ENCODE data around the gene ZAP70. TPM values are rescaled to one million over a fixed set of nuclear protein-coding genes. Genes with fewer than 3 reads are reported as not detected.

ZAP70 gene
- total and polyA plus RNA-seq, 2 donors from 2014 or later = 0.37 to 15.0 TPM

GRCh38 chr2:97751752-97752151 is 38.4 kb downstream of the ZAP70 start:
- H3K27me3 ChIP-seq (ENCODE audit: control insufficient read depth, insufficient read depth, low read length) = no peaks in the 10 kb centered on the region
- intact Hi-C loops (cut with DNase I) = no loop called here
- H3K4me1 ChIP-seq (ENCODE audit: control insufficient read depth in 2 of 3, insufficient read depth in 2 of 3, low read depth in 1 of 3, low read length in 3 of 3) = peaks cover 0 to under 1% (median 0%) of the 10 kb centered on the region in 3 donors
- DNase-seq (no peak), FAIRE-seq (no peak)
- H3K36me3 ChIP-seq (ENCODE audit: control insufficient read depth in 2 of 3, insufficient read depth in 3 of 3, low read length in 3 of 3) = peaks cover 2 to 12% (median 5%) of the 10 kb centered on the region in 3 donors
- no peak for TF ChIP-seq CTCF (IDR thresholded peaks at IDR 0.05; ENCODE audit: borderline replicate concordance, extremely low read depth, insufficient read depth)
- H3K9me3 ChIP-seq (ENCODE audit: control insufficient read depth in 2 of 3, insufficient read depth in 1 of 3, low read length in 3 of 3) = no peaks in the 10 kb centered on the region
- H3K9ac ChIP-seq (ENCODE audit: low read length in 3 of 3) = no peak overlapping the region
- H3K4me3 ChIP-seq (ENCODE audit: low read length in 3 of 3) = no peak overlapping the region
- H3K27ac ChIP-seq (ENCODE audit: low read depth in 2 of 2, low read length in 2 of 2) = no peak overlapping the region

- Histone ChIP-seq H3K9me3 (ENCODE audit: control insufficient read depth in 2 of 3, insufficient read depth in 1 of 3, low read length in 3 of 3) (no peaks in the 10 kb centered on the region), H3K4me3 (ENCODE audit: low read length in 3 of 3) (no peak overlapping the region), H3K27ac (ENCODE audit: low read depth in 2 of 2, low read length in 2 of 2) (no peak overlapping the region), H3K27me3 (ENCODE audit: control insufficient read depth, insufficient read depth, low read length) (no peaks in the 10 kb centered on the region), H3K4me1 (ENCODE audit: control insufficient read depth in 2 of 3, insufficient read depth in 2 of 3, low read depth in 1 of 3, low read length in 3 of 3) (no peaks in the 10 kb centered on the region), H3K36me3 (ENCODE audit: control insufficient read depth in 2 of 3, insufficient read depth in 3 of 3, low read length in 3 of 3) (peaks cover 2 to 16% (median 8%) of the 10 kb centered on the region in 3 donors), H3K9ac (ENCODE audit: low read length in 3 of 3) (no peak overlapping the region)
- FAIRE-seq (no peak), DNase-seq (no peak)
- no peak for TF ChIP-seq CTCF (IDR thresholded peaks at IDR 0.05; ENCODE audit: borderline replicate concordance, extremely low read depth, insufficient read depth)
- intact Hi-C loops (cut with DNase I) = no loop called here
Observed at GRCh38 chr2:97752342-97753334, 39.3 kb downstream of the ZAP70 start.

GRCh38 chr2:97754690-97755346 is 41.4 kb downstream of the ZAP70 start:
- Histone ChIP-seq H3K9ac (ENCODE audit: low read length in 3 of 3) (no peak overlapping the region), H3K36me3 (ENCODE audit: control insufficient read depth in 2 of 3, insufficient read depth in 3 of 3, low read length in 3 of 3) (peaks cover 5 to 35% (median 19%) of the 10 kb centered on the region in 3 donors), H3K4me3 (ENCODE audit: low read length in 3 of 3) (no peak overlapping the region), H3K27ac (ENCODE audit: low read depth in 2 of 2, low read length in 2 of 2) (no peak overlapping the region), H3K9me3 (ENCODE audit: control insufficient read depth in 2 of 3, insufficient read depth in 1 of 3, low read length in 3 of 3) (no peaks in the 10 kb centered on the region), H3K27me3 (ENCODE audit: control insufficient read depth, insufficient read depth, low read length) (no peaks in the 10 kb centered on the region), H3K4me1 (ENCODE audit: control insufficient read depth in 2 of 3, insufficient read depth in 2 of 3, low read depth in 1 of 3, low read length in 3 of 3) (no peaks in the 10 kb centered on the region)
- no peak for DNase-seq
- TF ChIP-seq CTCF (IDR thresholded peaks at IDR 0.05; ENCODE audit: borderline replicate concordance, extremely low read depth, insufficient read depth) = no peak
- intact Hi-C loops (cut with DNase I) = no loop called here
- FAIRE-seq = no peak
